ENCODE measurements around the gene PLCB2.

DNA sequence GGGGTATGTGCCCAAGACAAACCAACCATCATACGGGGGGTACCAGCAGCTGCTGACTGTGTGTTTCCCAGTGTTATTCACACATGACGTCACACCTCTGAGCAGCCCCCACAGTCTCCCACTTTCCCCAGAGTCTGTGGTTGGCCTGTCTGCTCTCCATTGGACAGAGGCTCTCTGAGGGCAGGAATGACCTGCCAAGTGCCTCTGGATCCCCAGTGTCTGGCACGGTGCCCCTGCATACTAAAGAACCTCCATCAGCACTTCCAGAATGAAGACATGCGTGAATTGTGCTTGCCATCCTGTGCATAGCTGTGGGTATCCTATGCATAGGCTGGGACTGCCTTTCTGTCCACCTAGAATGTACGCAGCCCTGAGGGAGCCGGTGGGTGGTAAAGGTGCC, 36.5 kb upstream of the PLCB2 start:
- TF ChIP-seq, protein P1, sequence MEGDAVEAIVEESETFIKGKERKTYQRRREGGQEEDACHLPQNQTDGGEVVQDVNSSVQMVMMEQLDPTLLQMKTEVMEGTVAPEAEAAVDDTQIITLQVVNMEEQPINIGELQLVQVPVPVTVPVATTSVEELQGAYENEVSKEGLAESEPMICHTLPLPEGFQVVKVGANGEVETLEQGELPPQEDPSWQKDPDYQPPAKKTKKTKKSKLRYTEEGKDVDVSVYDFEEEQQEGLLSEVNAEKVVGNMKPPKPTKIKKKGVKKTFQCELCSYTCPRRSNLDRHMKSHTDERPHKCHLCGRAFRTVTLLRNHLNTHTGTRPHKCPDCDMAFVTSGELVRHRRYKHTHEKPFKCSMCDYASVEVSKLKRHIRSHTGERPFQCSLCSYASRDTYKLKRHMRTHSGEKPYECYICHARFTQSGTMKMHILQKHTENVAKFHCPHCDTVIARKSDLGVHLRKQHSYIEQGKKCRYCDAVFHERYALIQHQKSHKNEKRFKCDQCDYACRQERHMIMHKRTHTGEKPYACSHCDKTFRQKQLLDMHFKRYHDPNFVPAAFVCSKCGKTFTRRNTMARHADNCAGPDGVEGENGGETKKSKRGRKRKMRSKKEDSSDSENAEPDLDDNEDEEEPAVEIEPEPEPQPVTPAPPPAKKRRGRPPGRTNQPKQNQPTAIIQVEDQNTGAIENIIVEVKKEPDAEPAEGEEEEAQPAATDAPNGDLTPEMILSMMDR (IDR thresholded peaks at IDR 0.05), result no peak
- TF ChIP-seq FOSL2 (IDR thresholded peaks at IDR 0.05; ENCODE audit: borderline replicate concordance, low read depth) (no peak), RAD21 (IDR thresholded peaks at IDR 0.05; ENCODE audit: low read length) (no peak), MXI1 (IDR thresholded peaks at IDR 0.05; ENCODE audit: low read depth, low read length) (no peak), EZH2phosphoT487 (IDR thresholded peaks at IDR 0.05; ENCODE audit: borderline replicate concordance, low read depth) (no peak), GABPA (IDR thresholded peaks at IDR 0.05; ENCODE audit: low read depth) (no peak), YY1 (IDR thresholded peaks at IDR 0.05; ENCODE audit: low read depth) (no peak)
- TF ChIP-seq, protein P2, sequence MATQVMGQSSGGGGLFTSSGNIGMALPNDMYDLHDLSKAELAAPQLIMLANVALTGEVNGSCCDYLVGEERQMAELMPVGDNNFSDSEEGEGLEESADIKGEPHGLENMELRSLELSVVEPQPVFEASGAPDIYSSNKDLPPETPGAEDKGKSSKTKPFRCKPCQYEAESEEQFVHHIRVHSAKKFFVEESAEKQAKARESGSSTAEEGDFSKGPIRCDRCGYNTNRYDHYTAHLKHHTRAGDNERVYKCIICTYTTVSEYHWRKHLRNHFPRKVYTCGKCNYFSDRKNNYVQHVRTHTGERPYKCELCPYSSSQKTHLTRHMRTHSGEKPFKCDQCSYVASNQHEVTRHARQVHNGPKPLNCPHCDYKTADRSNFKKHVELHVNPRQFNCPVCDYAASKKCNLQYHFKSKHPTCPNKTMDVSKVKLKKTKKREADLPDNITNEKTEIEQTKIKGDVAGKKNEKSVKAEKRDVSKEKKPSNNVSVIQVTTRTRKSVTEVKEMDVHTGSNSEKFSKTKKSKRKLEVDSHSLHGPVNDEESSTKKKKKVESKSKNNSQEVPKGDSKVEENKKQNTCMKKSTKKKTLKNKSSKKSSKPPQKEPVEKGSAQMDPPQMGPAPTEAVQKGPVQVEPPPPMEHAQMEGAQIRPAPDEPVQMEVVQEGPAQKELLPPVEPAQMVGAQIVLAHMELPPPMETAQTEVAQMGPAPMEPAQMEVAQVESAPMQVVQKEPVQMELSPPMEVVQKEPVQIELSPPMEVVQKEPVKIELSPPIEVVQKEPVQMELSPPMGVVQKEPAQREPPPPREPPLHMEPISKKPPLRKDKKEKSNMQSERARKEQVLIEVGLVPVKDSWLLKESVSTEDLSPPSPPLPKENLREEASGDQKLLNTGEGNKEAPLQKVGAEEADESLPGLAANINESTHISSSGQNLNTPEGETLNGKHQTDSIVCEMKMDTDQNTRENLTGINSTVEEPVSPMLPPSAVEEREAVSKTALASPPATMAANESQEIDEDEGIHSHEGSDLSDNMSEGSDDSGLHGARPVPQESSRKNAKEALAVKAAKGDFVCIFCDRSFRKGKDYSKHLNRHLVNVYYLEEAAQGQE (IDR thresholded peaks at IDR 0.05; ENCODE audit: low read depth, low read length), result no peak

Measured in SK-N-SH (cell line).